Pancreas (tissue), 10 donors: Measurements from ENCODE around the gene DCP1B. TPM values are rescaled to one million over a fixed set of nuclear protein-coding genes. Genes with fewer than 3 reads are reported as not detected.

ENCODE experiments used
- ATAC-seq, 4 donors: fragments of 200-7000 bp; cut with Tn5 transposase; one replicate each; pipeline versions ENCODE4 v1.8.0 to v1.9.1; 2020; ENCODE audit warnings: mild to moderate bottlenecking in 4 of 4, moderate library complexity in 4 of 4
- DNase-seq, 6 donors: peaks; one replicate each; pipeline ENCODE4 v3.0.0-alpha.2; 2020
- FAIRE-seq: peaks from 2 replicates; lab custom pipeline; 2012; peaks lifted over from hg19 to GRCh38; lab: Jason Lieb, UNC
- H3K27ac ChIP-seq, 4 donors: fragments of 200-600 bp; sonication (generic); 1 replicate in 3 of 4; 2 replicates in 1 of 4; pipeline versions ENCODE4 v1.5.0 to v1.8.0; 2020
- H3K27me3 ChIP-seq, 4 donors: fragments of 200-600 bp; one replicate each; pipeline ENCODE4 v1.8.0; 2021
- H3K36me3 ChIP-seq, 3 donors: fragments of 200-600 bp; sonication (generic) in 1 of 3; one replicate each; pipeline versions ENCODE4 v1.5.0 to v1.8.0; 2020 to 2021
- H3K4me1 ChIP-seq, 3 donors: fragments of 200-600 bp; one replicate each; pipeline ENCODE4 v1.8.0; 2021
- H3K4me3 ChIP-seq, 4 donors: fragments of 200-600 bp; sonication (generic) in 2 of 4; one replicate each; pipeline versions ENCODE4 v1.5.0 to v1.8.0; 2020 to 2021
- H3K9me3 ChIP-seq, 4 donors: fragments of 200-600 bp; one replicate each; pipeline ENCODE4 v1.8.0; 2021
- WGBS, 2 donors: extraction: QIAGEN DNeasy Blood & Tissue Kit; methylation state at CpG; one replicate each; pipeline ENCODE4 v1.1.7; 2013; 5-methylcytosine and 5-hydroxymethylcytosine counted together
- intact Hi-C, 3 donors: fragments of 100-400 bp; cut with DNase I; formaldehyde crosslinking; loops; one replicate each; pipeline versions ENCODE4 v1.11.1 to v1.14.2; 2022
- polyA plus RNA-seq, 2 donors: library from polyadenylated mRNA; stranded (reverse); fragments of 200-250 nt; gene quantifications; one replicate each; pipeline ENCODE4 v1.2.3, GENCODE V29; 2013
- total RNA-seq, 6 donors: library from RNA; stranded (reverse); fragmentation: NEBNext Ultra II Directional in 4 of 6; extraction: Animal tissue kit (Norgen Biotek cat#: 25700) in 4 of 6; gene quantifications; one replicate each; pipeline versions ENCODE4 v1.2.1 to v1.2.4, GENCODE V29; 2021 to 2023
- TF ChIP-seq, protein P1 (sequence below), 4 donors: fragments of 200-600 bp; sonication (generic) in 3 of 4; IDR thresholded peaks; one replicate each; pipeline versions ENCODE4 v1.5.0 to v1.8.0; 2021; ENCODE audit warnings: antibody characterized with exemption in 4 of 4
- donor health status: healthy with polysubstance abuse.
- donor health status: DM: no; HTN: no; CAD: no; lungs with moderate emphysema.
- donor health status: DM: no; HTN: no; CAD: no.
- donor health status: control.
- donor health status: control.
- donor health status: Bipolar disorder and iron deficiency.
- donor health status: DM: yes; HTN: yes; CAD: no.
- donor health status: DM: no; HTN: no; CAD: no.
- donor health status: DM: no; HTN: no; CAD: no.
- donor health status: DM: yes; HTN: yes; CAD: no.

DCP1B gene
- total and polyA plus RNA-seq, 8 donors: 3.4 to 7.5 (median 6.6) TPM

DNA sequence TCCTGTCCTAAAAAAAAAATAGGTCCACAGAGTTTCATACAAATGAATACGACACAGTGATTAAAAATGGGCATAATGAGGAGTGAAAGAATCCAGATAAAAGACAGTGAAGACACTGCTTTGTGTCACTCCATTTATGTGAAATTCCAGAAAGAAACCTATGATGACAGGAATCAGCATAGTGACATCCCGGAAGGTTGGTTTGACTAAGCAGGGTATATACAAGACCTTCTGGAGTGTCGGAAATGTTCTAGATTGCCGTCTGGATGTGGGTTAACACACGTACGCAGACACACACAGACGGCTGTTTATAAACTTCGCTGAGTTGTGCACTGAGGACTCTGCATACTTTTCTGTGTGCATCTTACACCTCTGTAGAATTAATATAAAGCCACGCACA, 72.6 kb downstream of the DCP1B start:
- Histone ChIP-seq H3K9me3 (no peaks in the 10 kb centered on the region), H3K4me3 (no peak overlapping the region), H3K36me3 (no peaks in the 10 kb centered on the region), H3K27me3 (no peaks in the 10 kb centered on the region), H3K4me1 (peaks cover 0 to 7% (median 2%) of the 10 kb centered on the region in 3 donors), H3K27ac (no peak overlapping the region)
- WGBS, 2 donors: 85 to 93% methylated on average over 9 of the region's 9 CpGs
- TF ChIP-seq, protein P1, sequence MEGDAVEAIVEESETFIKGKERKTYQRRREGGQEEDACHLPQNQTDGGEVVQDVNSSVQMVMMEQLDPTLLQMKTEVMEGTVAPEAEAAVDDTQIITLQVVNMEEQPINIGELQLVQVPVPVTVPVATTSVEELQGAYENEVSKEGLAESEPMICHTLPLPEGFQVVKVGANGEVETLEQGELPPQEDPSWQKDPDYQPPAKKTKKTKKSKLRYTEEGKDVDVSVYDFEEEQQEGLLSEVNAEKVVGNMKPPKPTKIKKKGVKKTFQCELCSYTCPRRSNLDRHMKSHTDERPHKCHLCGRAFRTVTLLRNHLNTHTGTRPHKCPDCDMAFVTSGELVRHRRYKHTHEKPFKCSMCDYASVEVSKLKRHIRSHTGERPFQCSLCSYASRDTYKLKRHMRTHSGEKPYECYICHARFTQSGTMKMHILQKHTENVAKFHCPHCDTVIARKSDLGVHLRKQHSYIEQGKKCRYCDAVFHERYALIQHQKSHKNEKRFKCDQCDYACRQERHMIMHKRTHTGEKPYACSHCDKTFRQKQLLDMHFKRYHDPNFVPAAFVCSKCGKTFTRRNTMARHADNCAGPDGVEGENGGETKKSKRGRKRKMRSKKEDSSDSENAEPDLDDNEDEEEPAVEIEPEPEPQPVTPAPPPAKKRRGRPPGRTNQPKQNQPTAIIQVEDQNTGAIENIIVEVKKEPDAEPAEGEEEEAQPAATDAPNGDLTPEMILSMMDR (IDR thresholded peaks at IDR 0.05): no peak
- intact Hi-C loops: loop anchor here in 2 of 3 donors (10.0 kb wide), 2 partner anchors 277 to 287 kb away; no protein-coding TSS in a partner anchor
- no peak for ATAC-seq
- DNase-seq: no peak
- no peak for FAIRE-seq

GRCh38 chr12:1930803-1931597, 73.3 kb downstream of the DCP1B start:
- Histone ChIP-seq H3K36me3 (no peaks in the 10 kb centered on the region), H3K27me3 (no peaks in the 10 kb centered on the region), H3K4me1 (peaks cover 0 to 1% (median 0%) of the 10 kb centered on the region in 3 donors), H3K27ac (no peak overlapping the region), H3K4me3 (no peak overlapping the region), H3K9me3 (no peaks in the 10 kb centered on the region)
- FAIRE-seq (no peak), ATAC-seq (no peak), DNase-seq (no peak)
- 83 to 88% methylated on average over 27 of the region's 27 CpGs for WGBS, 2 donors
- intact Hi-C loops: loop anchor here in 2 of 3 donors (10.0 kb wide), 2 partner anchors 276 to 286 kb away; no protein-coding TSS in a partner anchor
- TF ChIP-seq, protein P1 (IDR thresholded peaks at IDR 0.05): no peak

GRCh38 chr12:1929985-1930802, 74.1 kb downstream of the DCP1B start:
- ATAC-seq (peak in 1 of 4 donors; percentile 15), DNase-seq (peak in 1 of 6 donors; percentile 11), FAIRE-seq (no peak)
- Histone ChIP-seq H3K27me3 (no peaks in the 10 kb centered on the region), H3K9me3 (no peaks in the 10 kb centered on the region), H3K4me3 (no peak overlapping the region), H3K27ac (no peak overlapping the region), H3K4me1 (no peaks in the 10 kb centered on the region), H3K36me3 (no peaks in the 10 kb centered on the region)
- intact Hi-C loops: loop anchor here (5.0 to 10.0 kb wide), 4 partner anchors 123 to 285 kb away; no protein-coding TSS in a partner anchor
- 84 to 86% methylated on average over 8 to 11 of the region's 11 CpGs for WGBS, 2 donors
- TF ChIP-seq, protein P1 (IDR thresholded peaks at IDR 0.05): no peak

DNA sequence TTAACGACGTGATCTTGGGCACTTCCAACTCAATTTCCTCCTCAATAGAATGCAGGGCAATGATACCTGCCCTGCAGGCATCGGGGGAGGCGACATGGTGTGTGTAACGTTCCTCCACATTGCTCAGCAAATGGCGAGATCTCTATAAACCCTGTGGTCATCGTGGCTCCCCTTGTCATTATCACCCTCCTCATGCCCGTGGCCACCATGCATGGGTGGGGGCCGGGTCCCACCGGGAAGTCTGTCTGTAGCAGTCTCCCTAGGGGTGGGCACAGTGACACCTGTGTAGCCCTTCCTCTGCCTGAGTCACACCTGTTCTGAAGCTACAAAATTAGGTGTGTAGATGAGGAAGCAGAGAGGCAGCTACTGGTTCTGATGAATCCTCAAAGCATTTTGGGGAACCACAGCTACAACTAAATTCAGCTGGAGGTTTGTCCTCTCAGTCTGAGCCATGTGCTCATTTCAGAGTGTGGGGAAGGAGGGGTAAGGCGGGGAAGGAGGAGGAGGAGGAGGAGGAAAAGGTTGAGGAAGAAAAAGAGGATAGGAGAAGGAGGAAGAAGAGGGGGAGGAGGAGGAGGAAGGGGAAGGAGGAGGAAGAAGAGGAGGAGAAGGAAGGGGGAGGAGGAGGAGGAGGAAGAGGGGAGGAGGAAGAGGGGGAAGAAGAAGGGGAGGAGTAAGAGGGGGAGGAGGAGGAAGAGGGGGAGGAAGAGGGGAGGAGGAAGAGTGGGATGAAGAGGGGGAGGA, 74.8 kb downstream of the DCP1B start:
- intact Hi-C loops: loop anchor here in 2 of 3 donors (5.0 to 10.0 kb wide), 2 partner anchors 122 to 125 kb away; no protein-coding TSS in a partner anchor
- no peaks in the 10 kb centered on the region for H3K4me1 ChIP-seq
- DNase-seq (peak in 2 of 6 donors; percentile 2 to 8), FAIRE-seq (no peak), ATAC-seq (no peak)
- WGBS, 2 donors: 79 to 84% methylated on average over 11 of the region's 11 CpGs
- no peaks in the 10 kb centered on the region for H3K9me3 ChIP-seq
- no peaks in the 10 kb centered on the region for H3K36me3 ChIP-seq
- H3K27ac ChIP-seq: no peak overlapping the region
- TF ChIP-seq, protein P1 (IDR thresholded peaks at IDR 0.05): no peak
- H3K4me3 ChIP-seq: no peak overlapping the region
- H3K27me3 ChIP-seq: no peaks in the 10 kb centered on the region
